GM19463 (cell line): ENCODE measurements around the gene CAMTA2.

ENCODE experiments used
- ATAC-seq: cut with Tn5 transposase; IDR thresholded peaks from one replicate; pipeline ENCODE4 v1.9.1; 2021; ENCODE audit warnings: mild to moderate bottlenecking, moderate library complexity; ENCODE audit not compliant: unreplicated experiment

Gene CAMTA2

GRCh38 chr17:5003214-5003867 is 15.9 kb upstream of the CAMTA2 start:
- ATAC-seq: no peak

GRCh38 chr17:5002121-5002788 is 14.8 kb upstream of the CAMTA2 start:
- ATAC-seq: no peak

DNA sequence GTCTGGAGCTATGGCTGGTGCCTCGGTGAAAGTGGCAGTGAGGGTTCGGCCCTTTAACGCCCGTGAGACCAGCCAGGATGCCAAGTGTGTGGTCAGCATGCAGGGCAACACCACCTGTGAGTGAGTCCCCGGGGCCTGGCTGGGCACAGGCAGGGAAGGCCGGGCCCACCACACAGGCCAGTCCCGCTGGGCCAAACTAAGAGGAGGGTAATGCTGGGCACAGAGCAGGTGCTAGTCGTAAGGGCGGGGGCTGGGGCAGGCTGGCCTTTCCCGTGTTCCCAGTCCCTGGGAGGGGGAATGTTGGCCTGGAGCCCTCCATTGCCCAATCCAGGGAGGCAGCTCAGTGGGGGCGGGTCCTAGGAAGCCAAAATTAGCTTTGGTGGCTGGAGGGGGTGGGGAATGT is 12.8 kb upstream of the CAMTA2 start:
- no peak for ATAC-seq

DNA sequence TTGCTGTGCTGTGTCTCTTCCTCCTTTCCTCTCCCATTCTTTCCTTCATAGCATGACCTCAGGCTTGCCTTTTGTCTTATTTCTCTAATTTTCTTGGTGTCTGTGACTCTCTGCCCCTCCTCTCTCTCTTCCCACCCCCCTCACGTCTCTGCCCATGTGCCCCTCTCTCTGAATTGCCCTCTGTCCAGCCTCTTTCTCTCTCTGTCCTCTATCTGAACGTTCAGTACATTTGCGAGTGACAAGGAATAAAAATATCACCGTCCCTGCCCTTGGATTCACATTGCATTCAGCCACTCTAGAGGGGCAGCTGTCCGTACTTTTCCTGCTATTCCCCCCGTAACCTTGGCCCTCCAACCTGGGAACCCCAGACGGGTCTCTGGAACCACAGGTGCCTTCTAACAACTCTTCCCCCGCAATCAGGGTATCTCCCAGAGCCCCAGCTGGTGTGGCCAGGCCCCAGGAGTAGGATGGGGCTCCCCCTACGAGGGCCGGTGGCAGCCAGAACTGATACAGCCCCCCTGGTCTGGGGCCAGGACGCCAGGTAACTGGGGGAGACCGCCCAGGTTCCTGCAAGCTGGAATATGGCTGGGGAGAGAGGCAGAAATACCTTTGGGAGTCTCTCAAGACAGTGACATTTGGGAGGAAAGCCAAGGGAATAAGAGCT is 12.1 kb upstream of the CAMTA2 start:
- no peak for ATAC-seq

DNA sequence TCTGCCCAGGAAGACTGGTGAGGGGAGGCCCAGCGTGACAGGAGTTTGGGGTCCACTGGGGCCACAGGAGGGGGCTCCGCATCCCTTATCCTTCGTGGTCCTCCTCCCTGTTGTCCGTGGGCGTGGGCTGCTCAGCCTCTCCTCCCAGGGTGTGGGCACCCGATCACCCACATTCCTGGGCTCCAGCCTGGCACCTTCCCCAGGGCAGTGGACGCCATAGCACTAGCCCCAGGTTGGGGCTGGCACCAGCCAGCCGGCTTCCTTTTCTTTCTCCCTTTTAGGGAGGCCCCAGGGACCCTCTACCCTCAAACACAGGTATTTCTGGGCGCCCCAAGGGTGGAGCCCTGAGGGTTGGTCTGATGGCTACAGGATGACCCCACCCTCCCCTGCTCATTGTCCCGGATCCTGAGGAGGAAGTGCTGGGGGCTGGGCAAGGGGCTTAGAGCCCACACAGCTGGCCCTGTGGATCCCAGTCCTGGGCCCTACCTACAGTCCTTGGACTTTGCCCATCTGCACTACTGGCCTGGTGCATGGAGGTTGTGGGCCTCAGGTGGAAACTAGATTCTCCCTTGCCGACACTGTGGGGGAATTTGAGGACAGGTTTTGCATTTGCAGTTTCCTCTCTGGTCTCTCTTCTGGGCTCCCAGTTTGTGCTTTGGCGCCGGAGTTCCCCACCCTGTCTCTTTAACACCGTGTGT is 11.4 kb upstream of the CAMTA2 start:
- ATAC-seq: no peak

DNA sequence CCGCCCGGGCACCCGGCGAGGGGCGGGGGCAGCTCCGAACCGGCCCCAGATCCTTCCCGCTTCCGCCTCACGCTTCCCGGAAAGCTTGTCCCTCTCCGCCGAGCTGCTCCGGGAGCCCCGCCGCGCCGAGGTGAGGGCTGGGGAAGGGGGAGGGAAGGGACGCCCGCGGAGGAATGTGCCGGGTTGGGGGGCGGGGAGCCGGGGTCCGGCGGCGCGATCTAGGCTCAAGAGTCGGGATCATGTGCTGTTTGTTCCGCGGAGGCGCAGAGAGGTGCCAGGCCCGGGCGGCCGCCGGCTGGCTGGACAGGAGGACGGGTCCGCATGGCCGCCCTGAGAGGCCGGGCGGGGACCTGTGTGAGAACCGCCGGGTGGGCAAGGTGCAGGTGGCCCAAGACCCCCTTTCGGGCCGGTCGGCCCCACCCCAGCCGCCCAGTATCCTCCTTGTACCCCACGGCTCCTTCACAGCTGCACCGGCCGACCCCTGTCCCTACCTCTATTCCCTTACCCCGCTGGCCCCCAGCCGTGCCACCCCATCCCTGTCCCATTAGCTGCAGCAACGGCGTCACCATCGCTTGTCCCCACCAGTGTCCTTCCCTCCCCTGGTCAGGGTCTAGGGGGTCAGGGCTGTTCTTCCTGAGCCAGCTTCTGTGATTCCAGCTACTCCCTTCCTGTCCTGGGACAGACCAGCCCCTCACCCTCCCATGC is 10.7 kb upstream of the CAMTA2 start:
- ATAC-seq: no peak

DNA sequence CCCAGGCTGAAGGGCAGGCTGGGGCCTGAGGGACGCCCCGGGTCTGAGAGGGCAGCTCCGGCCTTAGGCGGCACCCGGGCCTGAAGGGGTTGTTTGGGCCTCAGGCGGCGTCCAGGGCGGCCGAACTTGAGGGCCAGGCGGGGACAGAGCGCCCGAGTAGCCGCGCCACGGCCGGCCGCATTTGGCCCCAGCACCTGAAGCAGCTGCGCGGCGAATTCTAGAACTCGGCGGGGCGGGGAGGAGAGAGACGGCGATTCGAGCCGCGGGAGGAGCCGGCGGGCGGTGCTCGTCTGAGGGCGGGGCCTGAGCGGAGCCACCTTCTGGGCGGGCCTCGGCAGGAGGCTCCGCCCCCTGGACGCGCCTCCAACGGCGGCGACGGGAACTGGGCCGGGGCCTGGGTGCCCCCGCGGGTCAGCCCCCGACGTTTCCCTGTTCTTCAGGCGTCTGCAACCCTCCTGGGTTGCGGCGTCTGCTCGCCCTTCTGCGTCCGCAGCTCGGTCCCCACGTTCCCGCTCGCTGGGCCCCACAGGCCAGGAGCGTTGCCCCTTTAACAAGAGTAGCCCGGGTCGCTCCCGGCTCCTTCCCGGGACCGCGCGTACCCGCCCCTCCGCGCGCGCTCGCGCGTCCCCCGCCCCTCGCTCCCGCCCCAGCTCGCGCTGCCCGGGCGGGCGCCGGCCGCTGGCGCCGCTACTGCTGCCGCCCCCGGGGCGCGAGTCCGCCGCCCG is 10.0 kb upstream of the CAMTA2 start, which contains the start of the genes INCA1 and KIF1C:
INCA1 (minus strand) TSS at position 221 of the 725 bp plus-strand sequence. CDS start 3,085 bp downstream, outside the sequence.
KIF1C (plus strand) TSS at position 649 of the 725 bp plus-strand sequence. CDS start 2,297 bp downstream, outside the sequence.
- peak; percentile 77 for ATAC-seq

DNA sequence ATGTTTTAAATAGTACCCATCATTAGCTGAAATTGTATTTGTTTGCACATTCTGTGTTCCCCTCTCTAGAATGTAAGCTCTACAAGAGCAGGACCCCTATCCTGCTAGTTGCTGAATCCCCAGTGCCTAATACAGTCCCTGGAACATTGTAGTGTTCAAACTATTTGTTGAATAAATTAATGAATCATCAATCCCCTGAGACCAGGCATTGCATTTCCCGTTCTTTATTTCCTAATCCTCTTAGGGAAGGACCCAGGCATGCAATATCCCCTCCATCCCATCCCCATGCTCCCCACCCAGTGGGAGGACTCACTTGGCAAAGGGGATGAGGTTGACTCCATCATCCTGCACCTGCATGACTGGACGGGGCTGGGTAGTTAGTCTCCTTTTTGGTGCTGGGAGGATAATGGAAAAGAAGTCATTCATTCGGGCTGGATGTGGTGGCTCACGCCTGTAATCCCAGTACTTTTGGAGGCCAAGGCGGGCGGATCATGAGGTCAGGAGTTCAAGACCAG is 6.7 kb upstream of the CAMTA2 start:
- ATAC-seq: no peak

GRCh38 chr17:4987767-4988567 is 492 bp upstream of the CAMTA2 start:
- ATAC-seq: no peak

GRCh38 chr17:4986403-4986802 is 1.1 kb downstream of the CAMTA2 start:
- ATAC-seq: no peak

DNA sequence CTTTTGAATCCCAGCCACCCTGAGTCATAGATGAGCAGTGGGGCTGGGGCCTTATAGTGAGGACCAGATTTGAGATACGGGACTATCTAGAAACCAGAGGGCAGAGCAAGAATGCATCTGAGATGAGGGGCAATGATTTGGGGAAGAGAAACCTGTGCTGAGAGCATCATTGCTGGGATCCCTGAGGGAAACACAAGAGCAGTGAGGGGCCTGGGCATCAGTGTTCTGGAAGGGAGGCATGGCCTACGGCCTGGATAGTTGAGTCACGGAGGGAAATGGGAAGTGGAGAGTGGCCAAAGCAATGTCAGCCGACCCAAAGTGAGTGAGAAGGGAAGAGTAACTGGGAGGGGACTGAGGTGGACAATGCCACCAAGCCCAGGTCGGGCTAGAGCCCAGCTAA is 5.2 kb downstream of the CAMTA2 start:
- no peak for ATAC-seq

- no peak for ATAC-seq
These were observed 6.7 kb downstream of the CAMTA2 start for GRCh38 chr17:4980644-4981216.

DNA sequence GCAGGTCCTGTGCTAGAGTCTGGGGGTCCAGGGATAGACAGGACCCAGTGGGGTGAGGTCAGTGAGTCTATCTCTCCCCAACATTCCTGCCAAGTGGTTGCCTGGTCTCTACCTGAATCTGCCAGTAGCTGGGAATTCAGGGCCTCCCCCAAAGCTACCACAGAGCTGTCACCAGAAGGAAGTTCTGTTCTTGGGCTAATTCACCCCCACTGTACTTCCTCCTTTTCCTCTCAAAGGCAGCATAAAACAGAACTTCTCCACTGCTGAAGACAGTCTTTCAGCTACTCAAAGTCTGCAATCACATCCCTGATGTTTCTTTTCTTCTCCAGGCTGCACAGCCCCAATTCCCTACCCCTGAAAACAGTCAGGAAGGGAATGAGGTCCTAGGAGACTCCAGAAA is 8.7 kb downstream of the CAMTA2 start:
- no peak for ATAC-seq

GRCh38 chr17:4974115-4974670 is 13.3 kb downstream of the CAMTA2 start:
- ATAC-seq: no peak

GRCh38 chr17:4973256-4974114 is 14.0 kb downstream of the CAMTA2 start:
- no peak for ATAC-seq

DNA sequence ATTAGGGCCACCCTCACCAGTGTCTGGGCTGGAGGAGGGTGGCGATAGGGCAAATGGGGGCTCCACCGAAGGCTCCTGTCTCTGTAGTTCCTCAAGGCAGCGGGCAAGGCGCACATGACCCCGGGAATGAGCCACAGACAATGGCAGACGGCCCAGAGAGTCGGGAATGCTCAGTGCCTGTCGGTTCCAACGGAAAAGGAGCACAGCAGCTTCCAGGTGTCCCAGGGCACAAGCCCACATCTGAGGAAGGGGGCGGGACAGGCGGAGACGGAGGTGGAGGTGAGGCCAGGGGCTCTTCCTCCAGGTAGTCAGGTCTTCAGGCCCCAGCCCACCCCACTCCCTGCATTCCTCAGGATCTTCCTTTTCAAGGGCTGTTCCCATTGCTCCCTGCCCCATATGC is 14.7 kb downstream of the CAMTA2 start:
- ATAC-seq: no peak

DNA sequence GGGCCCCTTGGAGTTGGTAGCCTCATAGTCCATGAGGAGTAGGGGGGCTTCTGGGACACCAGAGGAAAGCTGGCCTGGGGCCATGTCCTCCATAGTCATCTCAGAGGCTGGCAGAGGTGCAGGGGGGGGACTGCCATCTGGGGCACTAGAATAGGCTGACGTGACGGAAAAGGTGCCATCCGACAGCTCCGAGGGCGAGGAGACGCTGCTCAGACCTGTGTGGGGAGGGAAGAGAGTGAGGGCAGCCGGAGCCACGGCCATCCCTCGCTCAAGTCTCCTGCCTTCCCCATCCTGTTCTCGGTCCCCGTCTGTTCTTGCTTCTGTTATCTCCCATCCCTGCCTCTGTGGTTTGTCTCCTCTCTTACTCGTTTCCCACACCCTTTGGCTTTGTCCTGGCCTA is 15.2 kb downstream of the CAMTA2 start:
- no peak for ATAC-seq
